Stomach (tissue), 4 donors: ENCODE measurements around the gene TMEM255B.

Experiments
- CTCF ChIP-seq, 7 experiments: fragments of 450-650 bp in 4 of 7; fragments of 200-600 bp in 3 of 7; sonication (generic) in 3 of 7; IDR thresholded peaks; one replicate each; pipeline ENCODE4 v1.5.1; 2016 to 2019; ENCODE audit warnings: antibody characterized with exemption in 7 of 7, control low read depth in 2 of 7, mild to moderate bottlenecking in 1 of 7
- POLR2A ChIP-seq, 4 donors: fragments of 450-650 bp; IDR thresholded peaks; one replicate each; pipeline ENCODE4 v1.6.1; 2016; ENCODE audit warnings: antibody characterized with exemption in 4 of 4, control low read depth in 2 of 4, mild to moderate bottlenecking in 1 of 4, moderate library complexity in 1 of 4
- POLR2AphosphoS5 ChIP-seq, 3 donors: sonication (generic); formaldehyde crosslinking; IDR thresholded peaks; one replicate each; pipeline ENCODE4 v1.6.1; 2016; ENCODE audit warnings: antibody characterized with exemption in 3 of 3

GRCh38 chr13:113775451-113776145, 16.6 kb downstream of the TMEM255B start:
- no peak for TF ChIP-seq POLR2AphosphoS5 (IDR thresholded peaks at IDR 0.05)
- no peak for TF ChIP-seq CTCF (IDR thresholded peaks at IDR 0.05)
- no peak for TF ChIP-seq POLR2A (IDR thresholded peaks at IDR 0.05)
